HCT116 (cell line): Measurements from ENCODE around the gene KCND3. TPM values are rescaled to one million over a fixed set of nuclear protein-coding genes. Genes with fewer than 3 reads are reported as not detected.

Experiments used
- ATAC-seq: fragments of 200-7000 bp; cut with Tn5 transposase; 2 replicates; pipeline ENCODE4 v1.9.1; 2020; ENCODE audit warnings: mild to moderate bottlenecking, moderate library complexity
- BruUV-seq: library from RNA; stranded (reverse); fragments of 400-500 nt; replicated peaks from 2 replicates; lab custom pipeline; 2021; lab: Mats Ljungman, UMichigan
- CTCF ChIA-PET: fragments of 300-600 bp; sonication (Branson Sonifier 250); formaldehyde crosslinking; loops from one replicate; lab custom pipeline; 2021; ENCODE audit warnings: antibody characterized with exemption; lab: Charles Lee
- POLR2A ChIA-PET: fragments of 300-600, 350-600 bp; sonication (Branson Sonifier 250); formaldehyde crosslinking; loops from one replicate; lab custom pipeline; 2021; ENCODE audit warnings: antibody characterized with exemption; lab: Charles Lee
- RAD21 ChIA-PET, 2 experiments: fragments of 300-600 bp; sonication (Branson Sonifier 250); formaldehyde crosslinking; loops; one replicate each; lab custom pipeline; 2023; ENCODE audit warnings: low total read pairs in 2 of 2; ENCODE audit not compliant: uncharacterized antibody in 2 of 2, unreplicated experiment in 2 of 2, low non-redundant PET in 1 of 2; lab: Charles Lee
- DNase-seq: peaks from one replicate; pipeline ENCODE4 v3.0.0-alpha.2; 2010; ENCODE audit warnings: low read depth, low spot score
- H2AFZ ChIP-seq: fragments of 200-600 bp; shearing (Covaris generic), sonication (generic); 2 replicates; pipeline ENCODE4 v1.6.1; 2017; ENCODE audit warnings: low read depth, mixed run types, mixed read lengths, antibody characterized with exemption, low read length; ENCODE audit not compliant: poor library complexity, severe bottlenecking
- H3K27ac ChIP-seq: 2 replicates; pipeline ENCODE4 v1.5.1; 2012; ENCODE audit warnings: low read depth, low read length
- H3K27me3 ChIP-seq: fragments of 200-600 bp; sonication (generic); 2 replicates; pipeline ENCODE4 v1.6.1; 2016; ENCODE audit warnings: mixed run types, low read length, mixed read lengths; ENCODE audit not compliant: insufficient read depth
- H3K36me3 ChIP-seq, 2 experiments: fragments of 200-500 bp in 1 of 2; fragments of 200-600 bp in 1 of 2; sonication (Bioruptor generic) in 1 of 2; sonication (generic) in 1 of 2; 2 replicates each; pipeline versions ENCODE4 v1.5.1 to v1.6.1; 2014 to 2016; ENCODE audit warnings: low read length in 2 of 2, inconsistent platforms in 1 of 2, mixed read lengths in 1 of 2, mixed run types in 1 of 2; ENCODE audit not compliant: insufficient read depth in 2 of 2, control insufficient read depth in 1 of 2
- H3K4me1 ChIP-seq, 2 experiments: fragments of 200-600 bp in 1 of 2; sonication (generic) in 1 of 2; 2 replicates each; pipeline versions ENCODE4 v1.5.1 to v1.6.1; 2012 to 2017; ENCODE audit warnings: low read length in 2 of 2, inconsistent platforms in 1 of 2, mild to moderate bottlenecking in 1 of 2, mixed read lengths in 1 of 2, mixed run types in 1 of 2, moderate library complexity in 1 of 2; ENCODE audit not compliant: insufficient read depth in 2 of 2, control insufficient read depth in 1 of 2
- H3K4me2 ChIP-seq: fragments of 200-600 bp; sonication (generic); 2 replicates; pipeline ENCODE4 v1.6.1; 2017; ENCODE audit warnings: mixed run types, low read length, mixed read lengths
- H3K4me3 ChIP-seq, 2 experiments: fragments of 200-600 bp in 1 of 2; sonication (generic) in 1 of 2; replicated peaks in 1 of 2; 2 replicates each; pipeline ENCODE4 v1.5.1; 2011 to 2016; ENCODE audit warnings: low read length in 2 of 2, control low read depth in 1 of 2, low read depth in 1 of 2, mild to moderate bottlenecking in 1 of 2, mixed read lengths in 1 of 2, mixed run types in 1 of 2
- H3K79me2 ChIP-seq: fragments of 200-600 bp; sonication (generic); 2 replicates; pipeline ENCODE4 v1.6.1; 2017; ENCODE audit warnings: mild to moderate bottlenecking, mixed run types, low read length, moderate library complexity, mixed read lengths; ENCODE audit not compliant: insufficient read depth
- H3K9ac ChIP-seq: fragments of 200-600 bp; sonication (generic); 2 replicates; pipeline ENCODE4 v1.6.1; 2016; ENCODE audit warnings: low read length, mixed read lengths
- H3K9me2 ChIP-seq: fragments of 200-600 bp; sonication (generic), shearing (Covaris generic); 2 replicates; pipeline ENCODE4 v1.6.1; 2017; ENCODE audit warnings: mixed run types, mild to moderate bottlenecking, moderate library complexity; ENCODE audit not compliant: insufficient read depth
- H3K9me3 ChIP-seq, 2 experiments: fragments of 200-500 bp in 1 of 2; fragments of 200-600 bp in 1 of 2; sonication (Bioruptor generic) in 1 of 2; sonication (generic) in 1 of 2; 2 replicates each; pipeline ENCODE4 v1.6.1; 2014 to 2017; ENCODE audit warnings: low read length in 2 of 2, mixed read lengths in 2 of 2, inconsistent platforms in 1 of 2, low read depth in 1 of 2, mild to moderate bottlenecking in 1 of 2, mixed run types in 1 of 2, moderate library complexity in 1 of 2; ENCODE audit not compliant: control insufficient read depth in 1 of 2, insufficient read depth in 1 of 2
- H4K20me1 ChIP-seq: fragments of 200-600 bp; sonication (generic), shearing (Covaris generic); 2 replicates; pipeline ENCODE4 v1.6.1; 2017; ENCODE audit warnings: mixed run types, mild to moderate bottlenecking, moderate library complexity; ENCODE audit not compliant: insufficient read depth
- EGR1 ChIP-seq: IDR thresholded peaks from 2 replicates; pipeline ENCODE4 v1.6.1; 2012; ENCODE audit warnings: low read depth
- EZH2phosphoT487 ChIP-seq: fragments of 200-600 bp; IDR thresholded peaks from 2 replicates; pipeline ENCODE4 v1.6.1; 2018; ENCODE audit warnings: antibody characterized with exemption, borderline replicate concordance
- REST ChIP-seq: IDR thresholded peaks from 2 replicates; pipeline ENCODE4 v1.6.1; 2012; ENCODE audit warnings: low read depth
- YY1 ChIP-seq: IDR thresholded peaks from 2 replicates; pipeline ENCODE4 v1.6.1; 2011; ENCODE audit warnings: low read length, low read depth, moderate library complexity, mild to moderate bottlenecking; ENCODE audit not compliant: insufficient replicate concordance; ENCODE audit errors: extremely low read depth
- intact Hi-C: fragments of 100-400 bp; cut with micrococcal nuclease; formaldehyde crosslinking; loops from 2 replicates; pipeline ENCODE4 v1.10.0; 2022
- total RNA-seq: library from RNA; stranded (reverse); gene quantifications from one replicate; pipeline ENCODE4 v1.2.1, GENCODE V29; 2021; ENCODE audit not compliant: unreplicated experiment

KCND3 gene
- total RNA-seq, 1 experiment from 2014 or later = 0.44 TPM

- TF ChIP-seq REST (no peak), EGR1 (no peak), EZH2phosphoT487 (no peak)
Observed at GRCh38 chr1:111768023-111768422, 221.4 kb downstream of the KCND3 start (continued).

GRCh38 chr1:111762332-111762731 is 227.1 kb downstream of the KCND3 start:
- Histone ChIP-seq H3K27me3 (no peaks in the 10 kb centered on the region), H3K9me3 (no peaks in the 10 kb centered on the region), H3K4me2 (no peak overlapping the region), H3K9ac (no peak overlapping the region), H2AFZ (no peak overlapping the region), H4K20me1 (no peaks in the 10 kb centered on the region), H3K27ac (no peak overlapping the region), H3K36me3 (peaks cover 43 to 45% of the 10 kb centered on the region in 2 experiments), H3K9me2 (no peaks in the 10 kb centered on the region), H3K79me2 (peaks cover 36% of the 10 kb centered on the region), H3K4me3 (no peak overlapping the region), H3K4me1 (peaks cover 0 to 3% of the 10 kb centered on the region in 2 experiments; a peak in 1 of 4 replicates)
- no peak for TF ChIP-seq YY1
- POLR2A ChIA-PET = no interaction called here
- intact Hi-C loops = loop anchor here (10.0 kb wide), 1 partner anchor 538 kb away; the partner anchor contains the start of gene CHI3L2
- ATAC-seq (no peak), DNase-seq (no peak)
- CTCF ChIA-PET = no interaction called here
- RAD21 ChIA-PET = no interaction called here
- BruUV-seq = no TSS peak
